Measurements from ENCODE around the gene XPR1.

GRCh38 chr1:180762796-180763195 is 131.0 kb downstream of the XPR1 start:
- TF ChIP-seq, protein P1, sequence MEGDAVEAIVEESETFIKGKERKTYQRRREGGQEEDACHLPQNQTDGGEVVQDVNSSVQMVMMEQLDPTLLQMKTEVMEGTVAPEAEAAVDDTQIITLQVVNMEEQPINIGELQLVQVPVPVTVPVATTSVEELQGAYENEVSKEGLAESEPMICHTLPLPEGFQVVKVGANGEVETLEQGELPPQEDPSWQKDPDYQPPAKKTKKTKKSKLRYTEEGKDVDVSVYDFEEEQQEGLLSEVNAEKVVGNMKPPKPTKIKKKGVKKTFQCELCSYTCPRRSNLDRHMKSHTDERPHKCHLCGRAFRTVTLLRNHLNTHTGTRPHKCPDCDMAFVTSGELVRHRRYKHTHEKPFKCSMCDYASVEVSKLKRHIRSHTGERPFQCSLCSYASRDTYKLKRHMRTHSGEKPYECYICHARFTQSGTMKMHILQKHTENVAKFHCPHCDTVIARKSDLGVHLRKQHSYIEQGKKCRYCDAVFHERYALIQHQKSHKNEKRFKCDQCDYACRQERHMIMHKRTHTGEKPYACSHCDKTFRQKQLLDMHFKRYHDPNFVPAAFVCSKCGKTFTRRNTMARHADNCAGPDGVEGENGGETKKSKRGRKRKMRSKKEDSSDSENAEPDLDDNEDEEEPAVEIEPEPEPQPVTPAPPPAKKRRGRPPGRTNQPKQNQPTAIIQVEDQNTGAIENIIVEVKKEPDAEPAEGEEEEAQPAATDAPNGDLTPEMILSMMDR (IDR thresholded peaks at IDR 0.05; ENCODE audit: low read depth, low read length, poor library complexity, severe bottlenecking) = no peak
- no peak for TF ChIP-seq EZH2phosphoT487 (IDR thresholded peaks at IDR 0.05; ENCODE audit: borderline replicate concordance, low read length)

Measured in DOHH2 (cell line).